Skeletal muscle tissue (tissue), 5 donors: ENCODE data around the gene ARIH2. TPM values are rescaled to one million over a fixed set of nuclear protein-coding genes. Genes with fewer than 3 reads are reported as not detected.
A peak's percentile ranks its signal among the peaks of the same experiment; 100 is the strongest.

Experiments
- H3K27ac ChIP-seq: one replicate; pipeline ENCODE4 v1.7.0; 2013; ENCODE audit warnings: mild to moderate bottlenecking, low read depth, low read length, inconsistent platforms
- H3K27me3 ChIP-seq, 3 donors: one replicate each; pipeline ENCODE4 v1.7.0; 2013; ENCODE audit warnings: low read length in 3 of 3; ENCODE audit not compliant: control insufficient read depth in 3 of 3, insufficient read depth in 3 of 3
- H3K36me3 ChIP-seq, 3 donors: one replicate each; pipeline ENCODE4 v1.7.0; 2013; ENCODE audit warnings: low read length in 3 of 3; ENCODE audit not compliant: control insufficient read depth in 3 of 3, insufficient read depth in 3 of 3
- H3K4me1 ChIP-seq, 3 donors: one replicate each; pipeline ENCODE4 v1.7.0; 2013; ENCODE audit warnings: low read length in 3 of 3, mild to moderate bottlenecking in 3 of 3; ENCODE audit not compliant: control insufficient read depth in 3 of 3, insufficient read depth in 3 of 3
- H3K4me3 ChIP-seq, 3 donors: one replicate each; pipeline ENCODE4 v1.7.0; 2013; ENCODE audit warnings: low read length in 3 of 3
- H3K9ac ChIP-seq, 3 donors: one replicate each; pipeline ENCODE4 v1.7.0; 2013; ENCODE audit warnings: low read length in 3 of 3, mild to moderate bottlenecking in 3 of 3, moderate library complexity in 2 of 3, low read depth in 1 of 3
- H3K9me3 ChIP-seq, 3 donors: one replicate each; pipeline ENCODE4 v1.7.0; 2013; ENCODE audit warnings: low read length in 3 of 3; ENCODE audit not compliant: control insufficient read depth in 3 of 3
- small RNA-seq: library from RNA; depleted of rRNA; stranded (forward); fragments of <200 nt; gene quantifications from one replicate; pipeline ENCODE3, GENCODE V24; 2014
- total RNA-seq: library from RNA; depleted of rRNA; stranded (reverse); fragments of >200 nt; gene quantifications from one replicate; pipeline ENCODE4 v1.2.3, GENCODE V29; 2014
- donor health status: Osteomylitis.

ARIH2 gene
- total RNA-seq, 1 donor from 2014 or later = 51.7 TPM

- H3K9me3 ChIP-seq = no peaks in the 10 kb centered on the region
- H3K36me3 ChIP-seq = peaks cover 58 to 63% (median 59%) of the 10 kb centered on the region in 3 donors
- H3K9ac ChIP-seq = peak within 1 kb of the TSS; percentile 96 to 99 (median 97)
- H3K4me1 ChIP-seq = peaks cover 21 to 55% (median 28%) of the 10 kb centered on the region in 3 donors
- H3K27me3 ChIP-seq = no peaks in the 10 kb centered on the region
- peak within 1 kb of the TSS; percentile 72 to 97 (median 91) for H3K4me3 ChIP-seq
- peak within 1 kb of the TSS; percentile 94 for H3K27ac ChIP-seq
These were observed 110.3 kb downstream of the ARIH2 start, which contains the start of gene IMPDH2 for GRCh38 chr3:49028673-49029562. TSS of gene IMPDH2 (minus strand) at chr3:49029398. CDS start at chr3:49029350, 48 bp downstream.

GRCh38 chr3:49029563-49029884 is 110.9 kb downstream of the ARIH2 start:
- Histone ChIP-seq H3K4me1 (peaks cover 19 to 49% (median 25%) of the 10 kb centered on the region in 3 donors), H3K4me3 (peak overlapping the region; percentile 66 to 97 (median 72)), H3K36me3 (peaks cover 54 to 61% (median 57%) of the 10 kb centered on the region in 3 donors), H3K9me3 (no peaks in the 10 kb centered on the region), H3K27me3 (no peaks in the 10 kb centered on the region), H3K9ac (peak overlapping the region; percentile 66 to 99 (median 85)), H3K27ac (peak overlapping the region; percentile 94)

GRCh38 chr3:49030321-49030720 is 111.7 kb downstream of the ARIH2 start:
- peaks cover 15 to 41% (median 20%) of the 10 kb centered on the region in 3 donors for H3K4me1 ChIP-seq
- peaks cover 48 to 58% (median 54%) of the 10 kb centered on the region in 3 donors for H3K36me3 ChIP-seq
- H3K4me3 ChIP-seq = no peak overlapping the region
- H3K27ac ChIP-seq = no peak overlapping the region
- H3K27me3 ChIP-seq = no peaks in the 10 kb centered on the region
- H3K9ac ChIP-seq = no peak overlapping the region
- H3K9me3 ChIP-seq = no peaks in the 10 kb centered on the region

GRCh38 chr3:49032646-49033304 is 114.1 kb downstream of the ARIH2 start:
- Histone ChIP-seq H3K27ac (no peak overlapping the region), H3K27me3 (no peaks in the 10 kb centered on the region), H3K4me3 (no peak overlapping the region), H3K9me3 (no peaks in the 10 kb centered on the region), H3K36me3 (peaks cover 35 to 54% (median 39%) of the 10 kb centered on the region in 3 donors), H3K9ac (no peak overlapping the region), H3K4me1 (peaks cover 12 to 17% (median 12%) of the 10 kb centered on the region in 3 donors)

GRCh38 chr3:49034650-49035049 is 116.0 kb downstream of the ARIH2 start:
- no peaks in the 10 kb centered on the region for H3K27me3 ChIP-seq
- H3K36me3 ChIP-seq = peaks cover 35 to 55% (median 36%) of the 10 kb centered on the region in 3 donors
- no peak overlapping the region for H3K4me3 ChIP-seq
- H3K27ac ChIP-seq = no peak overlapping the region
- no peaks in the 10 kb centered on the region for H3K9me3 ChIP-seq
- no peak overlapping the region for H3K9ac ChIP-seq
- H3K4me1 ChIP-seq = peaks cover 0 to 3% (median 0%) of the 10 kb centered on the region in 3 donors

- no peaks in the 10 kb centered on the region for H3K27me3 ChIP-seq
- H3K4me3 ChIP-seq = no peak overlapping the region
- H3K36me3 ChIP-seq = peaks cover 33 to 56% (median 40%) of the 10 kb centered on the region in 3 donors
These were observed 116.6 kb downstream of the ARIH2 start for GRCh38 chr3:49035281-49035680.

More at GRCh38 chr3:49035281-49035680, 116.6 kb downstream of the ARIH2 start:
- Histone ChIP-seq H3K4me1 (no peaks in the 10 kb centered on the region), H3K9me3 (no peaks in the 10 kb centered on the region), H3K27ac (no peak overlapping the region), H3K9ac (no peak overlapping the region)

Small RNA genes within 50 kb of the gene (small RNA-seq; reads per million reads assigned to genes)
- gene MIR191 = 2,987 reads per million, percentile 99 among the genes with 10 or more reads in this experiment
- 79.0 reads per million, percentile 96 among the genes with 10 or more reads in this experiment for gene MIR425

Other genes with a start within 250 kb of the ARIH2 start
- gene NCKIPSD, start 232.9 kb upstream of the ARIH2 start, total RNA-seq = 3.1 TPM
- gene IP6K2, start 201.6 kb upstream of the ARIH2 start, total RNA-seq = 33.9 TPM
- 26.6 TPM for gene PRKAR2A, start 71.0 kb upstream of the ARIH2 start, total RNA-seq
- gene SLC25A20, start 20.0 kb upstream of the ARIH2 start, total RNA-seq = 15.1 TPM
- 17.2 TPM for gene P4HTM, start 71.4 kb downstream of the ARIH2 start, total RNA-seq
- gene WDR6, start 88.5 kb downstream of the ARIH2 start, total RNA-seq = 54.3 TPM
- 27.7 TPM for gene DALRD3, start 99.7 kb downstream of the ARIH2 start, total RNA-seq
- 39.1 TPM for gene NDUFAF3, start 103.3 kb downstream of the ARIH2 start, total RNA-seq
- gene IMPDH2, start 110.6 kb downstream of the ARIH2 start, total RNA-seq = 523 TPM
- 92.9 TPM for gene QRICH1, start 175.2 kb downstream of the ARIH2 start, total RNA-seq
- gene QARS1, start 185.9 kb downstream of the ARIH2 start, total RNA-seq = 393 TPM
- 37.1 TPM for gene USP19, start 202.0 kb downstream of the ARIH2 start, total RNA-seq
- gene LAMB2, start 214.2 kb downstream of the ARIH2 start, total RNA-seq = 601 TPM
- 11.5 TPM for gene CCDC71, start 247.5 kb downstream of the ARIH2 start, total RNA-seq